GM23338 (cell line): ENCODE measurements around the gene UNC5B. TPM values are rescaled to one million over a fixed set of nuclear protein-coding genes. Genes with fewer than 3 reads are reported as not detected.

Experiments used
- ATAC-seq: fragments of 200-7000 bp; cut with Tn5 transposase; 3 replicates; pipeline ENCODE4 v1.9.1; 2020
- DNase-seq: peaks from one replicate; pipeline ENCODE4 v3.0.0-alpha.2; 2015; ENCODE audit warnings: low spot score
- H2AFZ ChIP-seq: fragments of 200-600 bp; sonication (generic); 2 replicates; pipeline ENCODE4 v1.8.0; 2016; ENCODE audit warnings: antibody characterized with exemption, mild to moderate bottlenecking, moderate library complexity
- H3F3A ChIP-seq: fragments of 200-600 bp; sonication (generic); replicated peaks from 2 replicates; pipeline ENCODE4 v1.8.0; 2017; ENCODE audit warnings: antibody characterized with exemption, mixed run types, low read depth
- H3K27ac ChIP-seq: fragments of 200-600 bp; sonication (generic); 2 replicates; pipeline ENCODE4 v1.6.1; 2016; ENCODE audit warnings: low read depth
- H3K27me3 ChIP-seq: fragments of 200-600 bp; sonication (generic); 2 replicates; pipeline ENCODE4 v1.8.0; 2016; ENCODE audit warnings: mild to moderate bottlenecking, mixed run types, moderate library complexity; ENCODE audit not compliant: insufficient read depth
- H3K36me3 ChIP-seq: fragments of 200-600 bp; sonication (generic); 2 replicates; pipeline ENCODE4 v1.8.0; 2016; ENCODE audit warnings: mild to moderate bottlenecking; ENCODE audit not compliant: insufficient read depth
- H3K4me1 ChIP-seq: fragments of 200-600 bp; sonication (generic); 2 replicates; pipeline ENCODE4 v1.8.0; 2016; ENCODE audit warnings: mild to moderate bottlenecking, moderate library complexity; ENCODE audit not compliant: insufficient read depth
- H3K4me2 ChIP-seq: fragments of 200-600 bp; sonication (generic); 2 replicates; pipeline ENCODE4 v1.7.1; 2017; ENCODE audit warnings: mixed run types
- H3K4me3 ChIP-seq: fragments of 200-600 bp; sonication (generic); 2 replicates; pipeline ENCODE4 v1.6.1; 2016; ENCODE audit warnings: mixed run types
- H3K79me2 ChIP-seq: fragments of 200-600 bp; sonication (generic); replicated peaks from 2 replicates; pipeline ENCODE4 v1.8.0; 2017; ENCODE audit warnings: mild to moderate bottlenecking; ENCODE audit not compliant: insufficient read depth
- H3K9me2 ChIP-seq: fragments of 200-600 bp; sonication (generic); 2 replicates; pipeline ENCODE4 v1.8.0; 2017; ENCODE audit not compliant: insufficient read depth
- H4K20me1 ChIP-seq: fragments of 200-600 bp; sonication (generic); replicated peaks from 2 replicates; pipeline ENCODE4 v1.8.0; 2017; ENCODE audit warnings: mild to moderate bottlenecking; ENCODE audit not compliant: insufficient read depth
- H3K27ac Mint-ChIP-seq: 2 replicates; pipeline ENCODE4 v1.8.0; 2020; ENCODE audit warnings: inconsistent platforms, mild to moderate bottlenecking, moderate library complexity, mixed read lengths
- H3K27me3 Mint-ChIP-seq: 3 replicates; pipeline ENCODE4 v1.8.0; 2022; ENCODE audit warnings: low read depth, mild to moderate bottlenecking, moderate library complexity, mixed read lengths, inconsistent platforms; ENCODE audit not compliant: insufficient read depth, poor library complexity
- H3K36me3 Mint-ChIP-seq: 3 replicates; pipeline ENCODE4 v1.8.0; 2021; ENCODE audit warnings: low read depth, mild to moderate bottlenecking, inconsistent platforms, moderate library complexity, mixed read lengths
- H3K4me1 Mint-ChIP-seq: 3 replicates; pipeline ENCODE4 v1.8.0; 2020; ENCODE audit warnings: mild to moderate bottlenecking, inconsistent platforms, mixed read lengths
- H3K4me3 Mint-ChIP-seq: 3 replicates; pipeline ENCODE4 v1.8.0; 2021; ENCODE audit warnings: moderate library complexity, mild to moderate bottlenecking, inconsistent platforms, mixed read lengths
- H3K9me3 Mint-ChIP-seq: 3 replicates; pipeline ENCODE4 v1.8.0; 2020; ENCODE audit warnings: moderate library complexity, mild to moderate bottlenecking, inconsistent platforms, mixed read lengths
- CREB1 ChIP-seq: fragments of 250-450 bp; sonication (Bioruptor Pico); IDR thresholded peaks from 2 replicates; pipeline ENCODE4 v1.5.0; 2020; ENCODE audit warnings: low read depth, mild to moderate bottlenecking, moderate library complexity
- EZH2 ChIP-seq: fragments of 200-600 bp; sonication (generic); IDR thresholded peaks from one replicate; pipeline ENCODE4 v1.8.0; 2017; ENCODE audit warnings: antibody characterized with exemption, mild to moderate bottlenecking, low read depth; ENCODE audit not compliant: unreplicated experiment
- EZH2phosphoT487 ChIP-seq: fragments of 200-600 bp; sonication (generic); IDR thresholded peaks from one replicate; pipeline ENCODE4 v1.8.1; 2018; ENCODE audit warnings: antibody characterized with exemption; ENCODE audit not compliant: unreplicated experiment
- POLR2AphosphoS5 ChIP-seq: IDR thresholded peaks from 2 replicates; pipeline ENCODE4 v1.6.1; 2016; ENCODE audit warnings: antibody characterized with exemption, low read depth
- STAT1 ChIP-seq: IDR thresholded peaks from one replicate; pipeline ENCODE4 v1.6.1; 2016; ENCODE audit warnings: antibody characterized with exemption; ENCODE audit not compliant: unreplicated experiment
- ZNF114 ChIP-seq: fragments of 250-450 bp; sonication (Bioruptor Pico); IDR thresholded peaks from 2 replicates; pipeline ENCODE4 v1.5.0; 2020; ENCODE audit warnings: mild to moderate bottlenecking, moderate library complexity
- ZNF331 ChIP-seq: fragments of 250-450 bp; sonication (Bioruptor Pico); IDR thresholded peaks from 2 replicates; pipeline ENCODE4 v1.5.0; 2020; ENCODE audit warnings: low read depth, mild to moderate bottlenecking, moderate library complexity
- polyA plus RNA-seq: library from polyadenylated mRNA; unstranded; fragments of >200 nt; fragmentation: Nextera tagmentation; extraction: Ambion mirVana; gene quantifications from 2 replicates; pipeline ENCODE4 v1.2.1, GENCODE V29; 2016
- total RNA-seq: library from RNA; depleted of rRNA; stranded (reverse); fragments of >200 nt; shearing (Covaris generic); gene quantifications from 2 replicates; pipeline ENCODE4 v1.2.3, GENCODE V29; 2014
- TF ChIP-seq, protein P1 (sequence below), 2 experiments: fragments of 200-600 bp in 1 of 2; sonication (generic) in 1 of 2; conservative IDR thresholded peaks; 2 replicates each; pipeline versions ENCODE4 v1.5.1 to v1.6.1; 2016 to 2017; ENCODE audit warnings: antibody characterized with exemption in 2 of 2, low read depth in 2 of 2, mild to moderate bottlenecking in 2 of 2, moderate library complexity in 1 of 2
- TF ChIP-seq, protein P2 (sequence below): IDR thresholded peaks from 2 replicates; pipeline ENCODE4 v1.6.1; 2016; ENCODE audit warnings: antibody characterized with exemption
- TF ChIP-seq, protein P3 (sequence below): fragments of 250-450 bp; sonication (Bioruptor Pico); IDR thresholded peaks from 2 replicates; pipeline ENCODE4 v1.5.0; 2020; ENCODE audit warnings: mild to moderate bottlenecking, moderate library complexity

The UNC5B gene
- total and polyA plus RNA-seq, 2 experiments from 2014 or later: 8.0 to 31.2 TPM

DNA sequence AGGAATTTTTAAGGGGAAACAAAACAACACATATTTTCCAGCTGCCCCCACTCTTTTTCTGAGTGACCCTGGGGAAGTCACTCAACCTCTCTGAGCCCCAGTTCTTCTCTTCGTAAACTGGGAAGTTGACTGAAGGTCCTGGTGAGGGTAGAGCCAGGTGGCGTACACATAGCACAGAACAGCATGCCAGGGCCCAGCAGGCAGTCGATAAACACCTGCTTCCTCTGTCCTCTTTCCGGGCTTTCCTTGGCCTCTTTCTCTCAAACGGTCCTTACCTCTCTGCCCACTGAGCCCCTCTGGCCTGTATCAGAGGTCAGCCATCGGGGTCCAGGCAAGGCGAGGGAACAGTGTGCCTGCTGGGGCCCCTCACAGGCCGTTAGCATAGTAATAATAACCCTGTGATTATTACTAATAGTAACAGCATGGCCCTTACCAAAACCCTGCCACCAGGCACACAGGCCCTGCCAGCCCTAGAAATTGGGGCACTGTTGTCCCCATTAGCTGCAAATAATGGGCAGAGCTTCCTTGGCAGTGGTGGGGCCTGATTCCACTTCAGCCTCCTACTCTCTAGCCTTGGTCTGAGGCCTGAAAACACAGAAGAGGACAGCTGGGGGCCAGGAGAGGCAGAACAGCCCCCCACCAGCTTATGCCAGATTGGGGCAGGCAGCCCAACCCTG, 69.4 kb downstream of the UNC5B start (continued):
- no peak for TF ChIP-seq EZH2phosphoT487
- TF ChIP-seq, protein P1, sequence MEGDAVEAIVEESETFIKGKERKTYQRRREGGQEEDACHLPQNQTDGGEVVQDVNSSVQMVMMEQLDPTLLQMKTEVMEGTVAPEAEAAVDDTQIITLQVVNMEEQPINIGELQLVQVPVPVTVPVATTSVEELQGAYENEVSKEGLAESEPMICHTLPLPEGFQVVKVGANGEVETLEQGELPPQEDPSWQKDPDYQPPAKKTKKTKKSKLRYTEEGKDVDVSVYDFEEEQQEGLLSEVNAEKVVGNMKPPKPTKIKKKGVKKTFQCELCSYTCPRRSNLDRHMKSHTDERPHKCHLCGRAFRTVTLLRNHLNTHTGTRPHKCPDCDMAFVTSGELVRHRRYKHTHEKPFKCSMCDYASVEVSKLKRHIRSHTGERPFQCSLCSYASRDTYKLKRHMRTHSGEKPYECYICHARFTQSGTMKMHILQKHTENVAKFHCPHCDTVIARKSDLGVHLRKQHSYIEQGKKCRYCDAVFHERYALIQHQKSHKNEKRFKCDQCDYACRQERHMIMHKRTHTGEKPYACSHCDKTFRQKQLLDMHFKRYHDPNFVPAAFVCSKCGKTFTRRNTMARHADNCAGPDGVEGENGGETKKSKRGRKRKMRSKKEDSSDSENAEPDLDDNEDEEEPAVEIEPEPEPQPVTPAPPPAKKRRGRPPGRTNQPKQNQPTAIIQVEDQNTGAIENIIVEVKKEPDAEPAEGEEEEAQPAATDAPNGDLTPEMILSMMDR (conservative IDR thresholded peaks at IDR 0.05; ENCODE audit: low read depth in 2 of 2): no peak
- no peak for TF ChIP-seq STAT1
- no peak for TF ChIP-seq CREB1 (CRISPR knock-in tag)
- TF ChIP-seq ZNF331: no peak
- TF ChIP-seq, protein P2, sequence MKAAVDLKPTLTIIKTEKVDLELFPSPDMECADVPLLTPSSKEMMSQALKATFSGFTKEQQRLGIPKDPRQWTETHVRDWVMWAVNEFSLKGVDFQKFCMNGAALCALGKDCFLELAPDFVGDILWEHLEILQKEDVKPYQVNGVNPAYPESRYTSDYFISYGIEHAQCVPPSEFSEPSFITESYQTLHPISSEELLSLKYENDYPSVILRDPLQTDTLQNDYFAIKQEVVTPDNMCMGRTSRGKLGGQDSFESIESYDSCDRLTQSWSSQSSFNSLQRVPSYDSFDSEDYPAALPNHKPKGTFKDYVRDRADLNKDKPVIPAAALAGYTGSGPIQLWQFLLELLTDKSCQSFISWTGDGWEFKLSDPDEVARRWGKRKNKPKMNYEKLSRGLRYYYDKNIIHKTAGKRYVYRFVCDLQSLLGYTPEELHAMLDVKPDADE: no peak
- TF ChIP-seq POLR2AphosphoS5: no peak
- TF ChIP-seq EZH2: no peak
- TF ChIP-seq ZNF114 (CRISPR knock-in tag): no peak

DNA sequence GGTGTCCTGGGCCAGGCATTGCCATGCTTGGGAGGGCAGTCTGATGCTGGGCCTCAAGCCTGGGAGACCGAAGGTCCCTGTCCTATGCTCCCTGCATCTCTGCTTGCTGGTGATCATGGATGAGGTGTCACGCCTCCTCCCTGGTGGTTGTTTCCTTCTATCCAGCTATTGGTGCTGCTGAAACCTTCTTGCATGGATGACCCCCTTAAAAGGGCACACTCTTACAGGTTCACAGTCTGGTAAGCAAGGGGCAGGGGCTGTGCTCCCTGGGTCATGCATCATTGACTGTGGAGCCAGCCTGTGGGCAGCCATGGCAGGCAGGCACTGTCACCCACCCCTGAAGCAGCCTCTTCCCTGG, 69.9 kb downstream of the UNC5B start:
- H3F3A ChIP-seq: no peaks in the 10 kb centered on the region
- Mint-ChIP-seq H3K9me3 (no peaks in the 10 kb centered on the region), H3K27me3 (peaks cover 14% of the 10 kb centered on the region), H3K4me3 (no peak overlapping the region), H3K27ac (no peak overlapping the region), H3K4me1 (peaks cover 34% of the 10 kb centered on the region), H3K36me3 (peaks cover 31% of the 10 kb centered on the region)
- H3K36me3 ChIP-seq: peaks cover 4% of the 10 kb centered on the region; the same call in 1 of the 2 replicates
- H3K4me3 ChIP-seq: no peak overlapping the region
- no peaks in the 10 kb centered on the region for H4K20me1 ChIP-seq
- no peak overlapping the region for H2AFZ ChIP-seq
- H3K4me1 ChIP-seq: peaks cover 15% of the 10 kb centered on the region; the same call in 1 of the 2 replicates
- H3K27me3 ChIP-seq: no peaks in the 10 kb centered on the region
- 0 out of 2 replicates have a peak, but pooled peaks cover 4% of the 10 kb centered on the region for H3K79me2 ChIP-seq
- no peak overlapping the region for H3K27ac ChIP-seq
- no peak for ATAC-seq
- H3K4me2 ChIP-seq: no peak overlapping the region
- H3K9me2 ChIP-seq: no peaks in the 10 kb centered on the region
- no peak for DNase-seq
- no peak for TF ChIP-seq ZNF114 (CRISPR knock-in tag)
- no peak for TF ChIP-seq STAT1
- no peak for TF ChIP-seq CREB1 (CRISPR knock-in tag)
- TF ChIP-seq, protein P2: no peak
- TF ChIP-seq, protein P3, sequence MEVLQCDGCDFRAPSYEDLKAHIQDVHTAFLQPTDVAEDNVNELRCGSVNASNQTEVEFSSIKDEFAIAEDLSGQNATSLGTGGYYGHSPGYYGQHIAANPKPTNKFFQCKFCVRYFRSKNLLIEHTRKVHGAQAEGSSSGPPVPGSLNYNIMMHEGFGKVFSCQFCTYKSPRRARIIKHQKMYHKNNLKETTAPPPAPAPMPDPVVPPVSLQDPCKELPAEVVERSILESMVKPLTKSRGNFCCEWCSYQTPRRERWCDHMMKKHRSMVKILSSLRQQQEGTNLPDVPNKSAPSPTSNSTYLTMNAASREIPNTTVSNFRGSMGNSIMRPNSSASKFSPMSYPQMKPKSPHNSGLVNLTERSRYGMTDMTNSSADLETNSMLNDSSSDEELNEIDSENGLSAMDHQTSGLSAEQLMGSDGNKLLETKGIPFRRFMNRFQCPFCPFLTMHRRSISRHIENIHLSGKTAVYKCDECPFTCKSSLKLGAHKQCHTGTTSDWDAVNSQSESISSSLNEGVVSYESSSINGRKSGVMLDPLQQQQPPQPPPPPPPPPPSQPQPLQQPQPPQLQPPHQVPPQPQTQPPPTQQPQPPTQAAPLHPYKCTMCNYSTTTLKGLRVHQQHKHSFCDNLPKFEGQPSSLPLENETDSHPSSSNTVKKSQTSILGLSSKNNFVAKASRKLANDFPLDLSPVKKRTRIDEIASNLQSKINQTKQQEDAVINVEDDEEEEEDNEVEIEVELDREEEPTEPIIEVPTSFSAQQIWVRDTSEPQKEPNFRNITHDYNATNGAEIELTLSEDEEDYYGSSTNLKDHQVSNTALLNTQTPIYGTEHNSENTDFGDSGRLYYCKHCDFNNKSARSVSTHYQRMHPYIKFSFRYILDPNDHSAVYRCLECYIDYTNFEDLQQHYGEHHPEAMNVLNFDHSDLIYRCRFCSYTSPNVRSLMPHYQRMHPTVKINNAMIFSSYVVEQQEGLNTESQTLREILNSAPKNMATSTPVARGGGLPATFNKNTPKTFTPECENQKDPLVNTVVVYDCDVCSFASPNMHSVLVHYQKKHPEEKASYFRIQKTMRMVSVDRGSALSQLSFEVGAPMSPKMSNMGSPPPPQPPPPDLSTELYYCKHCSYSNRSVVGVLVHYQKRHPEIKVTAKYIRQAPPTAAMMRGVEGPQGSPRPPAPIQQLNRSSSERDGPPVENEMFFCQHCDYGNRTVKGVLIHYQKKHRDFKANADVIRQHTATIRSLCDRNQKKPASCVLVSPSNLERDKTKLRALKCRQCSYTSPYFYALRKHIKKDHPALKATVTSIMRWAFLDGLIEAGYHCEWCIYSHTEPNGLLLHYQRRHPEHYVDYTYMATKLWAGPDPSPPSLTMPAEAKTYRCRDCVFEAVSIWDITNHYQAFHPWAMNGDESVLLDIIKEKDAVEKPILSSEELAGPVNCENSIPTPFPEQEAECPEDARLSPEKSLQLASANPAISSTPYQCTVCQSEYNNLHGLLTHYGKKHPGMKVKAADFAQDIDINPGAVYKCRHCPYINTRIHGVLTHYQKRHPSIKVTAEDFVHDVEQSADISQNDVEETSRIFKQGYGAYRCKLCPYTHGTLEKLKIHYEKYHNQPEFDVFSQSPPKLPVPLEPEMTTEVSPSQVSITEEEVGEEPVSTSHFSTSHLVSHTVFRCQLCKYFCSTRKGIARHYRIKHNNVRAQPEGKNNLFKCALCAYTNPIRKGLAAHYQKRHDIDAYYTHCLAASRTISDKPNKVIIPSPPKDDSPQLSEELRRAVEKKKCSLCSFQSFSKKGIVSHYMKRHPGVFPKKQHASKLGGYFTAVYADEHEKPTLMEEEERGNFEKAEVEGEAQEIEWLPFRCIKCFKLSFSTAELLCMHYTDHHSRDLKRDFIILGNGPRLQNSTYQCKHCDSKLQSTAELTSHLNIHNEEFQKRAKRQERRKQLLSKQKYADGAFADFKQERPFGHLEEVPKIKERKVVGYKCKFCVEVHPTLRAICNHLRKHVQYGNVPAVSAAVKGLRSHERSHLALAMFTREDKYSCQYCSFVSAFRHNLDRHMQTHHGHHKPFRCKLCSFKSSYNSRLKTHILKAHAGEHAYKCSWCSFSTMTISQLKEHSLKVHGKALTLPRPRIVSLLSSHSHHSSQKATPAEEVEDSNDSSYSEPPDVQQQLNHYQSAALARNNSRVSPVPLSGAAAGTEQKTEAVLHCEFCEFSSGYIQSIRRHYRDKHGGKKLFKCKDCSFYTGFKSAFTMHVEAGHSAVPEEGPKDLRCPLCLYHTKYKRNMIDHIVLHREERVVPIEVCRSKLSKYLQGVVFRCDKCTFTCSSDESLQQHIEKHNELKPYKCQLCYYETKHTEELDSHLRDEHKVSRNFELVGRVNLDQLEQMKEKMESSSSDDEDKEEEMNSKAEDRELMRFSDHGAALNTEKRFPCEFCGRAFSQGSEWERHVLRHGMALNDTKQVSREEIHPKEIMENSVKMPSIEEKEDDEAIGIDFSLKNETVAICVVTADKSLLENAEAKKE: no peak
- TF ChIP-seq EZH2: no peak
